K562 (cell line): ENCODE results near the gene AKNAD1. TPM values are rescaled to one million over a fixed set of nuclear protein-coding genes. Genes with fewer than 3 reads are reported as not detected.

Source experiments
- ATAC-seq: fragments of 200-7000 bp; cut with Tn5 transposase; 3 replicates; pipeline ENCODE4 v1.9.1; 2020; ENCODE audit warnings: moderate library complexity
- BruUV-seq: library from RNA; stranded (reverse); fragments of 400-500 nt; replicated peaks from 2 replicates; lab custom pipeline; 2021; lab: Mats Ljungman, UMichigan
- CTCF ChIA-PET: fragments of 300-600 bp; formaldehyde crosslinking; extraction: SDS; loops from one replicate; lab custom pipeline; 2021; ENCODE audit warnings: low intra/inter-chr PET ratio; lab: Yijun Ruan, JAX
- POLR2A ChIA-PET: fragments of 300-600, 350-650 bp; sonication (Branson Sonifier 250); formaldehyde crosslinking; extraction: SDS; loops from one replicate; lab custom pipeline; 2021; ENCODE audit warnings: antibody characterized with exemption, inconsistent platforms; lab: Yijun Ruan, JAX
- DNase-seq, 4 experiments: peaks; one replicate each; pipeline versions ENCODE4 v3.0.0 to v3.0.0-alpha.2; 2011 to 2018; ENCODE audit warnings: low spot score in 3 of 4, mixed read lengths in 3 of 4; ENCODE audit errors: extremely low read depth in 1 of 4
- FAIRE-seq: peaks from 2 replicates; lab custom pipeline; 2011; peaks lifted over from hg19 to GRCh38; lab: Jason Lieb, UNC
- H2AFZ ChIP-seq: 2 replicates; pipeline ENCODE4 v1.6.0; 2011; ENCODE audit warnings: low read depth, low read length, control low read depth, inconsistent platforms
- H3K27ac ChIP-seq: fragments of 200-600 bp; 3 replicates; pipeline ENCODE4 v1.8.0; 2011; ENCODE audit warnings: low read depth, mild to moderate bottlenecking, control low read depth, inconsistent platforms, low read length, moderate library complexity, mixed read lengths; ENCODE audit errors: extremely low read depth
- H3K27me3 ChIP-seq, 2 experiments: fragments of 300-600 bp in 1 of 2; 2 replicates in 1 of 2; 3 replicates in 1 of 2; pipeline versions ENCODE4 v1.6.0 to v1.8.0; 2011; ENCODE audit warnings: inconsistent platforms in 2 of 2, low read length in 2 of 2, mild to moderate bottlenecking in 1 of 2, mixed read lengths in 1 of 2, moderate library complexity in 1 of 2; ENCODE audit not compliant: control insufficient read depth in 2 of 2, insufficient read depth in 2 of 2
- H3K36me3 ChIP-seq: fragments of 300-600 bp; 3 replicates; pipeline ENCODE4 v1.8.0; 2011; ENCODE audit warnings: mild to moderate bottlenecking, low read length, inconsistent platforms; ENCODE audit not compliant: control insufficient read depth, insufficient read depth
- H3K4me1 ChIP-seq, 2 experiments: fragments of 200-600 bp in 1 of 2; replicated peaks in 1 of 2; 2 replicates in 1 of 2; 3 replicates in 1 of 2; pipeline versions ENCODE4 v1.5.1 to v1.8.0; 2011; ENCODE audit warnings: inconsistent platforms in 2 of 2, low read length in 2 of 2, mild to moderate bottlenecking in 1 of 2, mixed read lengths in 1 of 2, moderate library complexity in 1 of 2; ENCODE audit not compliant: control insufficient read depth in 2 of 2, insufficient read depth in 2 of 2
- H3K4me2 ChIP-seq: 2 replicates; pipeline ENCODE4 v1.6.1; 2011; ENCODE audit warnings: low read length, control low read depth, inconsistent platforms, mixed read lengths; ENCODE audit not compliant: insufficient read depth
- H3K4me3 ChIP-seq: fragments of 200-600 bp; sonication (generic), shearing (Covaris generic); 2 replicates; pipeline ENCODE4 v1.5.1; 2016; ENCODE audit warnings: control low read depth, inconsistent platforms
- H3K79me2 ChIP-seq: fragments of 200-600 bp; 3 replicates; pipeline ENCODE4 v1.8.0; 2011; ENCODE audit warnings: low read length, inconsistent platforms; ENCODE audit not compliant: control insufficient read depth, insufficient read depth
- H3K9ac ChIP-seq, 2 experiments: 2 replicates each; pipeline versions ENCODE4 v1.6.0 to v1.6.1; 2011; ENCODE audit warnings: low read depth in 2 of 2, low read length in 2 of 2, control low read depth in 1 of 2, inconsistent platforms in 1 of 2, mild to moderate bottlenecking in 1 of 2, mixed read lengths in 1 of 2; ENCODE audit not compliant: insufficient read depth in 1 of 2
- H3K9me1 ChIP-seq: one replicate; pipeline ENCODE4 v1.6.0; 2011; ENCODE audit warnings: inconsistent platforms, mild to moderate bottlenecking, low read length, moderate library complexity; ENCODE audit not compliant: control insufficient read depth, insufficient read depth
- H3K9me3 ChIP-seq: replicated peaks from 2 replicates; pipeline ENCODE4 v1.5.1; 2011; ENCODE audit warnings: low read depth, low read length, inconsistent platforms; ENCODE audit not compliant: control insufficient read depth, insufficient read depth
- H4K20me1 ChIP-seq: replicated peaks from 2 replicates; pipeline ENCODE4 v1.6.1; 2011; ENCODE audit warnings: low read length, inconsistent platforms, mixed read lengths; ENCODE audit not compliant: control insufficient read depth, insufficient read depth
- ARID1B ChIP-seq: fragments of 450-650 bp; IDR thresholded peaks from 2 replicates; pipeline ENCODE4 v1.6.1; 2016; ENCODE audit warnings: antibody characterized with exemption, mild to moderate bottlenecking, inconsistent platforms
- CBFA2T2 ChIP-seq: fragments of 450-650 bp; conservative IDR thresholded peaks from 2 replicates; pipeline ENCODE4 v1.6.1; 2017; ENCODE audit warnings: mild to moderate bottlenecking
- CBFA2T3 ChIP-seq: fragments of 450-650 bp; IDR thresholded peaks from 2 replicates; pipeline ENCODE4 v1.6.1; 2017
- CREB1 ChIP-seq, 2 experiments: sonication (generic) in 1 of 2; formaldehyde crosslinking in 1 of 2; IDR thresholded peaks; 2 replicates each; pipeline versions ENCODE4 v1.6.1 to v1.8.0; 2012 to 2022; ENCODE audit warnings: inconsistent platforms in 1 of 2, mild to moderate bottlenecking in 1 of 2, missing genetic modification reagents in 1 of 2, moderate library complexity in 1 of 2
- DPF2 ChIP-seq: fragments of 450-650 bp; IDR thresholded peaks from 2 replicates; pipeline ENCODE4 v1.6.1; 2016
- E2F3 ChIP-seq: fragments of 250-450 bp; sonication (Bioruptor Pico); IDR thresholded peaks from 2 replicates; pipeline ENCODE4 v1.4.0; 2020; ENCODE audit warnings: mild to moderate bottlenecking
- ELK3 ChIP-seq: fragments of 450-650 bp; formaldehyde crosslinking; IDR thresholded peaks from 2 replicates; pipeline ENCODE4 v1.4.0; 2020; ENCODE audit warnings: mild to moderate bottlenecking
- HDAC1 ChIP-seq, 2 experiments: fragments of 450-650 bp; IDR thresholded peaks; 2 replicates each; pipeline ENCODE4 v1.6.1; 2016 to 2017; ENCODE audit warnings: inconsistent platforms in 1 of 2, mild to moderate bottlenecking in 1 of 2, moderate library complexity in 1 of 2
- HNRNPUL1 ChIP-seq: fragments of 200-400 bp; formaldehyde crosslinking; IDR thresholded peaks from 2 replicates; pipeline ENCODE4 v1.6.1; 2017; ENCODE audit warnings: low read length
- KHSRP ChIP-seq: fragments of 450-650 bp; IDR thresholded peaks from 2 replicates; pipeline ENCODE4 v1.6.1; 2017
- KLF13 ChIP-seq: fragments of 450-650 bp; IDR thresholded peaks from 2 replicates; pipeline ENCODE4 v1.6.1; 2016; ENCODE audit warnings: missing genetic modification characterization, low read depth, mild to moderate bottlenecking, missing compliant biosample characterization, moderate library complexity, borderline replicate concordance
- MEF2A ChIP-seq: IDR thresholded peaks from 2 replicates; pipeline ENCODE4 v1.6.1; 2011; ENCODE audit warnings: low read depth, mild to moderate bottlenecking, low read length, moderate library complexity; ENCODE audit not compliant: control insufficient read depth
- MTA2 ChIP-seq: fragments of 450-650 bp; IDR thresholded peaks from 2 replicates; pipeline ENCODE4 v1.6.1; 2016; ENCODE audit warnings: low read depth
- RCOR1 ChIP-seq, 2 experiments: IDR thresholded peaks; 2 replicates each; pipeline ENCODE4 v1.6.1; 2012; ENCODE audit warnings: low read depth in 2 of 2, low read length in 2 of 2, borderline replicate concordance in 1 of 2, improper control_type of control experiment in 1 of 2
- SMARCC2 ChIP-seq: fragments of 450-650 bp; IDR thresholded peaks from 2 replicates; pipeline ENCODE4 v1.6.1; 2017; ENCODE audit warnings: antibody characterized with exemption, moderate library complexity, mild to moderate bottlenecking, low read depth
- TAL1 ChIP-seq: fragments of 450-650 bp; IDR thresholded peaks from 2 replicates; pipeline ENCODE4 v1.6.1; 2016; ENCODE audit warnings: mild to moderate bottlenecking
- TCF3 ChIP-seq: sonication (generic); formaldehyde crosslinking; IDR thresholded peaks from 2 replicates; pipeline ENCODE4 v1.4.0; 2020; ENCODE audit warnings: mild to moderate bottlenecking, missing genetic modification reagents
- XRCC4 ChIP-seq: IDR thresholded peaks from one replicate; pipeline ENCODE4 v1.6.1; 2011; ENCODE audit not compliant: insufficient read depth, insufficient read length; ENCODE audit errors: extremely low read depth
- ZEB2 ChIP-seq: fragments of 450-650 bp; IDR thresholded peaks from 2 replicates; pipeline ENCODE4 v1.6.1; 2016
- ZNF263 ChIP-seq: sonication (generic); formaldehyde crosslinking; IDR thresholded peaks from 2 replicates; pipeline ENCODE4 v1.8.0; 2022; ENCODE audit warnings: mild to moderate bottlenecking, missing genetic modification reagents, borderline replicate concordance
- ZNF57 ChIP-seq: fragments of 450-650 bp; formaldehyde crosslinking; IDR thresholded peaks from 2 replicates; pipeline ENCODE4 v1.4.0; 2020; ENCODE audit warnings: mild to moderate bottlenecking, moderate library complexity
- WGBS: fragments of 100-300 bp; shearing (Covaris generic); methylation state at CpG from one replicate; pipeline ENCODE4 v1.1.6; 2016; ENCODE audit warnings: low coverage, mixed read lengths; ENCODE audit not compliant: insufficient coverage; ENCODE audit errors: missing lambda C conversion rate; 5-methylcytosine and 5-hydroxymethylcytosine counted together
- in situ Hi-C: fragments of 300-500 bp; cut with MboI; formaldehyde crosslinking; loops from 4 replicates; pipeline ENCODE4 v1.15.0; 2018; ENCODE audit warnings: inconsistent platforms, mixed read lengths
- intact Hi-C: fragments of 100-400 bp; cut with micrococcal nuclease; formaldehyde crosslinking; loops from 2 replicates; pipeline ENCODE4 v1.14.2; 2022
- polyA plus RNA-seq, 8 experiments: library from polyadenylated mRNA; depleted of rRNA in 4 of 8; stranded (reverse) in 5 of 8; unstranded in 3 of 8; fragments of >200 nt; fragmentation: Nextera tagmentation in 2 of 8; fragmentation: Illumina TruSeq in 1 of 8; extraction: Ambion mirVana in 2 of 8; extraction: Trizol in 1 of 8; gene quantifications; 2 replicates each; pipeline versions ENCODE4 v1.2.1 to v1.2.3, GENCODE V29; 2011 to 2014; ENCODE audit warnings: inconsistent platforms in 1 of 8, missing spikeins in 1 of 8
- total RNA-seq, 7 experiments: library from RNA; depleted of rRNA in 6 of 7; stranded (reverse); fragments of >200 nt in 6 of 7; fragmentation: Illumina TruSeq in 2 of 7; extraction: Trizol in 2 of 7; gene quantifications; 2 replicates each; pipeline versions ENCODE4 v1.2.1 to v1.2.3, GENCODE V29; 2011 to 2021; ENCODE audit warnings: low replicate concordance in 1 of 7
- TF ChIP-seq, protein P1 (sequence below), 3 experiments: IDR thresholded peaks in 2 of 3; conservative IDR thresholded peaks in 1 of 3; 2 replicates each; pipeline ENCODE4 v1.5.1; 2011 to 2012; ENCODE audit warnings: low read length in 3 of 3, mild to moderate bottlenecking in 3 of 3, control low read depth in 2 of 3, improper control_type of control experiment in 1 of 3, inconsistent platforms in 1 of 3, low read depth in 1 of 3, mixed read lengths in 1 of 3, moderate library complexity in 1 of 3; ENCODE audit not compliant: insufficient read depth in 2 of 3

AKNAD1 gene
- total and polyA plus RNA-seq, 9 of the 15 experiments (the other 6 are each of a cell fraction or from before 2014, with no cell fraction given): 0.13 to 0.30 TPM; not detected in 7

DNA sequence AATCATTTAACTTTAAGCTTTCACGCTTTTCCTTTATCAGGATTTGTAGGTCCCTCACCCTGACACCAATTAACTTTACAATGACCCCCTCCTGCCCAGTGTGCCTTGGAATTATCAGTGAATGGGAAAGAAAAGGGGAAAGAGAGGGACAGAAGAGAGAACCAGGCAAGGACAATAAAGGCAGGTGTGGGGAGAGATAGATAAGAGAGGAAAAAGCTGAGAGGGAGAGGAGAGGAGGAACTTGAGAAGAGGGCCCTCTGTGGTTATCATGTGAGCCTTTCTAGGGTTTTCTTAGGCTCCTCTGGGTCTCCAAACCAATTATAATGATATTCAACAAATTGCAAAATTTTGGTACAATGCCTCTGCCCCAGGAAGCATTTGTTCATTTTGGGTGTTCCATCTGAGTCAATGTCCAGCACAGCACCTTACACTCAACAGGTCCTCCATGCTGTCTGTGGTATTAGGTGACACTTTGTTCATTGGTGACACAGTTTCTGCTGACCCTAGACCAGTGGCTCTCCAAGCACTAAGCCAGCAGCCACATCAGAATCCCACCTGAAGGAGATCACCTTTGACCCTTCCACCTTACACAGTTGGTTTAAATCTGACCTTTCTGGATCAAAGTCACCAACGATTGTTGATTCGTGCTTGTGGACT lies 14.2 kb downstream of the AKNAD1 start:
- CTCF ChIA-PET: no interaction called here
- in situ Hi-C loops: no loop called here
- TF ChIP-seq TAL1: peak; percentile 36; the same call in 1 of the 2 replicates
- TF ChIP-seq CBFA2T3: peak; percentile 54
- peak; percentile 67 for TF ChIP-seq ZEB2
- TF ChIP-seq ZNF57 (CRISPR knock-in tag): no peak
- no peak for TF ChIP-seq ZNF263 (CRISPR knock-in tag)
- TF ChIP-seq TCF3 (CRISPR knock-in tag): 0 out of 2 replicates have a peak, but pooled peaks have one; percentile 16
- TF ChIP-seq E2F3 (CRISPR knock-in tag): no peak
- peak; percentile 57; the same call in 1 of the 2 replicates for TF ChIP-seq ARID1B
- 0 out of 4 replicates have a peak, but pooled peaks of 1 of the 2 experiments have one; percentile 27 for TF ChIP-seq HDAC1 (IDR thresholded peaks at IDR 0.05)
- no peak for TF ChIP-seq XRCC4
- no peak for TF ChIP-seq KLF13
- 0 out of 2 replicates have a peak, but pooled peaks have one; percentile 28 for TF ChIP-seq CBFA2T2
- 0 out of 4 replicates have a peak, but pooled peaks of 1 of the 2 experiments have one; percentile 8 for TF ChIP-seq RCOR1 (IDR thresholded peaks at IDR 0.05; ENCODE audit: borderline replicate concordance in 1 of 2, low read depth in 2 of 2, low read length in 2 of 2)
- TF ChIP-seq MEF2A: no peak
- TF ChIP-seq ELK3: no peak
- TF ChIP-seq SMARCC2: no peak
- no peak for TF ChIP-seq CREB1 (IDR thresholded peaks at IDR 0.05)
- TF ChIP-seq CREB1 (CRISPR knock-in tag; IDR thresholded peaks at IDR 0.05): no peak
- no peak for TF ChIP-seq KHSRP
- peak; percentile 40; the same call in 1 of the 2 replicates for TF ChIP-seq MTA2
- TF ChIP-seq, protein P1, sequence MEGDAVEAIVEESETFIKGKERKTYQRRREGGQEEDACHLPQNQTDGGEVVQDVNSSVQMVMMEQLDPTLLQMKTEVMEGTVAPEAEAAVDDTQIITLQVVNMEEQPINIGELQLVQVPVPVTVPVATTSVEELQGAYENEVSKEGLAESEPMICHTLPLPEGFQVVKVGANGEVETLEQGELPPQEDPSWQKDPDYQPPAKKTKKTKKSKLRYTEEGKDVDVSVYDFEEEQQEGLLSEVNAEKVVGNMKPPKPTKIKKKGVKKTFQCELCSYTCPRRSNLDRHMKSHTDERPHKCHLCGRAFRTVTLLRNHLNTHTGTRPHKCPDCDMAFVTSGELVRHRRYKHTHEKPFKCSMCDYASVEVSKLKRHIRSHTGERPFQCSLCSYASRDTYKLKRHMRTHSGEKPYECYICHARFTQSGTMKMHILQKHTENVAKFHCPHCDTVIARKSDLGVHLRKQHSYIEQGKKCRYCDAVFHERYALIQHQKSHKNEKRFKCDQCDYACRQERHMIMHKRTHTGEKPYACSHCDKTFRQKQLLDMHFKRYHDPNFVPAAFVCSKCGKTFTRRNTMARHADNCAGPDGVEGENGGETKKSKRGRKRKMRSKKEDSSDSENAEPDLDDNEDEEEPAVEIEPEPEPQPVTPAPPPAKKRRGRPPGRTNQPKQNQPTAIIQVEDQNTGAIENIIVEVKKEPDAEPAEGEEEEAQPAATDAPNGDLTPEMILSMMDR (IDR thresholded peaks at IDR 0.05 in 2 of 3, conservative IDR thresholded peaks at IDR 0.05 in 1 of 3; ENCODE audit: insufficient read depth in 2 of 3, low read depth in 1 of 3, low read length in 3 of 3): peak in 1 of 3 experiments; percentile 21; a peak in 2 of 6 replicates
- no peak for TF ChIP-seq HNRNPUL1
- 0 out of 2 replicates have a peak, but pooled peaks have one; percentile 25 for TF ChIP-seq DPF2

More for the DNA sequence above, 14.2 kb downstream of the AKNAD1 start:
- H3K36me3 ChIP-seq: no peaks in the 10 kb centered on the region
- H3K9ac ChIP-seq: no peak overlapping the region
- peaks cover 4 to 11% of the 10 kb centered on the region in 2 experiments; a peak in 2 of 5 replicates for H3K27me3 ChIP-seq
- H3K4me2 ChIP-seq: no peak overlapping the region
- no peaks in the 10 kb centered on the region for H4K20me1 ChIP-seq
- H3K27ac ChIP-seq: no peak overlapping the region
- H3K79me2 ChIP-seq: no peaks in the 10 kb centered on the region
- no peak overlapping the region for H2AFZ ChIP-seq
- DNase-seq (peak in 2 of 4 experiments; percentile 29 to 34), ATAC-seq (peak; percentile 81), FAIRE-seq (no peak)
- H3K4me1 ChIP-seq: peaks cover 0 to 5% of the 10 kb centered on the region in 2 experiments; a peak in 1 of 5 replicates
- POLR2A ChIA-PET: interaction anchor here (0.8 to 1.5 kb wide), 3 partner anchors 9 to 448 kb away, joined by 3 read pairs; no protein-coding TSS in a partner anchor
- 15% methylated on average over 3 of the region's 3 CpGs for WGBS
- H3K4me3 ChIP-seq: no peak overlapping the region
- no TSS peak for BruUV-seq
- no peaks in the 10 kb centered on the region for H3K9me1 ChIP-seq
- intact Hi-C loops: no loop called here
- H3K9me3 ChIP-seq: no peaks in the 10 kb centered on the region
